GM12878 (cell line): ENCODE data around the gene RMDN3. TPM values are rescaled to one million over a fixed set of nuclear protein-coding genes. Genes with fewer than 3 reads are reported as not detected.
A peak's percentile ranks its signal among the peaks of the same experiment; 100 is the strongest.

Experiments used
- ATAC-seq: fragments of 200-7000 bp; cut with Tn5 transposase; 3 replicates; pipeline ENCODE4 v1.9.1; 2020; ENCODE audit warnings: mild to moderate bottlenecking, moderate library complexity
- BruUV-seq: library from RNA; stranded (reverse); fragments of 400-500 nt; replicated peaks from 2 replicates; lab custom pipeline; 2021; lab: Mats Ljungman, UMichigan
- CTCF ChIA-PET: fragments of 300-600 bp; sonication (Branson Sonifier 250); formaldehyde crosslinking; extraction: SDS; loops from one replicate; lab custom pipeline; 2021; ENCODE audit warnings: inconsistent platforms; lab: Yijun Ruan, JAX
- POLR2A ChIA-PET: fragments of 350-600 bp; formaldehyde crosslinking; extraction: SDS; loops from one replicate; lab custom pipeline; 2021; ENCODE audit warnings: inconsistent platforms; lab: Charles Lee
- RAD21 ChIA-PET: fragments of 300-600 bp; sonication (Branson Sonifier 250); formaldehyde crosslinking; loops from one replicate; lab custom pipeline; 2023; ENCODE audit warnings: antibody characterized with exemption; ENCODE audit not compliant: unreplicated experiment; lab: Charles Lee
- SMC1A ChIA-PET: fragments of 300-600 bp; sonication (Branson Sonifier 250); formaldehyde crosslinking; loops from one replicate; lab custom pipeline; 2023; ENCODE audit not compliant: unreplicated experiment, uncharacterized antibody; lab: Charles Lee
- DNase-seq: peaks from one replicate; pipeline ENCODE4 v3.0.0-alpha.2; 2011; ENCODE audit warnings: low read depth, low spot score
- FAIRE-seq: peaks from 3 replicates; lab custom pipeline; 2011; peaks lifted over from hg19 to GRCh38; lab: Jason Lieb, UNC
- H2AFZ ChIP-seq: 2 replicates; pipeline ENCODE4 v1.6.0; 2011; ENCODE audit warnings: low read depth, low read length, control low read depth; ENCODE audit not compliant: control insufficient read depth
- H3K27ac ChIP-seq: 2 replicates; pipeline ENCODE4 v1.5.1; 2011; ENCODE audit warnings: control low read depth; ENCODE audit not compliant: control insufficient read depth, insufficient read depth
- H3K27me3 ChIP-seq, 2 experiments: replicated peaks in 1 of 2; 2 replicates each; pipeline versions ENCODE4 v1.6.0 to v1.6.1; 2011; ENCODE audit warnings: low read length in 1 of 2; ENCODE audit not compliant: control insufficient read depth in 2 of 2, insufficient read depth in 2 of 2
- H3K36me3 ChIP-seq, 2 experiments: 2 replicates each; pipeline ENCODE4 v1.5.1; 2011; ENCODE audit warnings: low read length in 1 of 2; ENCODE audit not compliant: control insufficient read depth in 2 of 2, insufficient read depth in 2 of 2
- H3K4me1 ChIP-seq: 2 replicates; pipeline ENCODE4 v1.6.1; 2011; ENCODE audit warnings: mild to moderate bottlenecking, low read length, moderate library complexity, mixed read lengths; ENCODE audit not compliant: control insufficient read depth, insufficient read depth
- H3K4me2 ChIP-seq: 2 replicates; pipeline ENCODE4 v1.6.0; 2011; ENCODE audit warnings: control low read depth; ENCODE audit not compliant: control insufficient read depth, insufficient read depth
- H3K4me3 ChIP-seq: fragments of 200-600 bp; sonication (generic); 2 replicates; pipeline ENCODE4 v1.5.1; 2016
- H3K79me2 ChIP-seq: 2 replicates; pipeline ENCODE4 v1.6.0; 2011; ENCODE audit warnings: low read length; ENCODE audit not compliant: control insufficient read depth, insufficient read depth
- H3K9ac ChIP-seq: 2 replicates; pipeline ENCODE4 v1.8.0; 2011; ENCODE audit warnings: low read length, control low read depth, mixed read lengths; ENCODE audit not compliant: control insufficient read depth, insufficient read depth
- H3K9me3 ChIP-seq: replicated peaks from 3 replicates; pipeline ENCODE4 v1.5.1; 2011; ENCODE audit warnings: mild to moderate bottlenecking, low read length; ENCODE audit not compliant: control insufficient read depth, insufficient read depth
- H4K20me1 ChIP-seq: 2 replicates; pipeline ENCODE4 v1.6.0; 2011; ENCODE audit not compliant: control insufficient read depth, insufficient read depth
- ETV6 ChIP-seq, 2 experiments: fragments of 450-650 bp in 1 of 2; IDR thresholded peaks in 1 of 2; conservative IDR thresholded peaks in 1 of 2; 2 replicates each; pipeline ENCODE4 v1.6.1; 2014; ENCODE audit warnings: antibody characterized with exemption in 1 of 2, borderline replicate concordance in 1 of 2, low read depth in 1 of 2, mild to moderate bottlenecking in 1 of 2, moderate library complexity in 1 of 2
- FOXK2 ChIP-seq: fragments of 450-650 bp; IDR thresholded peaks from 2 replicates; pipeline ENCODE4 v1.6.1; 2017; ENCODE audit warnings: mild to moderate bottlenecking, moderate library complexity
- RAD21 ChIP-seq: IDR thresholded peaks from 2 replicates; pipeline ENCODE4 v1.6.1; 2011; ENCODE audit warnings: mild to moderate bottlenecking, low read depth, low read length, moderate library complexity; ENCODE audit not compliant: insufficient read depth
- RUNX3 ChIP-seq: IDR thresholded peaks from 2 replicates; pipeline ENCODE4 v1.6.1; 2012; ENCODE audit warnings: low read length, inconsistent platforms
- TCF7 ChIP-seq: IDR thresholded peaks from 2 replicates; pipeline ENCODE4 v1.6.1; 2014; ENCODE audit warnings: antibody characterized with exemption, borderline replicate concordance
- ZNF217 ChIP-seq: fragments of 450-650 bp; IDR thresholded peaks from 2 replicates; pipeline ENCODE4 v1.6.1; 2017; ENCODE audit warnings: antibody characterized with exemption, mild to moderate bottlenecking
- WGBS: methylation state at CpG from one replicate; pipeline ENCODE4 v1.1.6; 2016; ENCODE audit warnings: low lambda C conversion rate; ENCODE audit not compliant: insufficient replicate concordance, insufficient coverage; ENCODE audit errors: missing lambda C conversion rate; 5-methylcytosine and 5-hydroxymethylcytosine counted together
- in situ Hi-C: fragments of 300-500 bp; cut with MboI; formaldehyde crosslinking; loops from 9 replicates; pipeline ENCODE4 v1.14.3; 2018; ENCODE audit warnings: mixed read lengths
- intact Hi-C: fragments of 100-400 bp; cut with micrococcal nuclease; formaldehyde crosslinking; loops from one replicate; pipeline ENCODE4 v1.14.2; 2022; ENCODE audit not compliant: unreplicated experiment
- polyA plus RNA-seq, 11 experiments: library from polyadenylated mRNA; depleted of rRNA in 4 of 11; unstranded in 6 of 11; stranded (reverse) in 5 of 11; fragments of >200 nt; fragmentation: Nextera tagmentation in 4 of 11; fragmentation: Illumina TruSeq in 1 of 11; extraction: Ambion mirVana in 4 of 11; extraction: Trizol in 1 of 11; gene quantifications; 1 replicate in 1 of 11; 2 replicates in 10 of 11; pipeline versions ENCODE4 v1.2.1 to v1.2.3, GENCODE V29; 2011 to 2016; ENCODE audit warnings: inconsistent platforms in 2 of 11, missing spikeins in 2 of 11, low read depth in 1 of 11
- total RNA-seq, 4 experiments: library from RNA; depleted of rRNA in 3 of 4; stranded (reverse); fragments of >200 nt in 3 of 4; fragmentation: Illumina TruSeq in 1 of 4; extraction: Trizol in 1 of 4; gene quantifications; 2 replicates each; pipeline versions ENCODE4 v1.2.1 to v1.2.3, GENCODE V29; 2013 to 2021
- TF ChIP-seq, protein P1 (sequence below): fragments of 450-650 bp; IDR thresholded peaks from 2 replicates; pipeline ENCODE4 v1.6.1; 2017; ENCODE audit warnings: mild to moderate bottlenecking
- TF ChIP-seq, protein P2 (sequence below): fragments of 450-650 bp; formaldehyde crosslinking; IDR thresholded peaks from 2 replicates; pipeline ENCODE4 v1.5.0; 2022; ENCODE audit warnings: mild to moderate bottlenecking, missing genetic modification characterization
- TF ChIP-seq, protein P3 (sequence below): fragments of 150-350 bp; IDR thresholded peaks from 2 replicates; pipeline ENCODE4 v1.6.1; 2016; ENCODE audit warnings: low read depth, low read length
- TF ChIP-seq, protein P4 (sequence below): fragments of 450-650 bp; IDR thresholded peaks from 2 replicates; pipeline ENCODE4 v1.6.1; 2018; ENCODE audit warnings: mild to moderate bottlenecking, low read depth, moderate library complexity; ENCODE audit not compliant: partially characterized antibody

RMDN3 gene
- total and polyA plus RNA-seq, 10 of the 15 experiments (the other 5 are each of a cell fraction or from before 2014, with no cell fraction given) = 5.7 to 44.4 (median 20.3) TPM

DNA sequence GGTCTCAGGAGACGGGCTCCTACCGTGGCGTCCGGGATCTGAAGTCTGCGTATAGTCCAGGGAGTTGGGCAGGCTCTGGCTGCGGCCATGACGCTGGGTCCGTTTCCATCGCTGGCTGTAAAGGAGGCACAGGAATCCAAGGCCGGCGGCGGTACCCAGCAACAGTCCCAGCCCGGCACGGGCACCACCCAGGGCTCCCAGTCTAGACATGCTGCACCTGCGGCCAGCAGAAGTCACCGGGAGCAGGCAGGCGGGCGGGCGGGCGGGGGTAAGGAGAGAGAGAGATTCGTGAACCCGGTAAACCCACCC lies 526 bp downstream of the RMDN3 start (continued):
- 0 out of 2 replicates have a peak, but pooled peaks have one; percentile 4 for TF ChIP-seq FOXK2
- no peak for TF ChIP-seq RAD21
- TF ChIP-seq, protein P1, sequence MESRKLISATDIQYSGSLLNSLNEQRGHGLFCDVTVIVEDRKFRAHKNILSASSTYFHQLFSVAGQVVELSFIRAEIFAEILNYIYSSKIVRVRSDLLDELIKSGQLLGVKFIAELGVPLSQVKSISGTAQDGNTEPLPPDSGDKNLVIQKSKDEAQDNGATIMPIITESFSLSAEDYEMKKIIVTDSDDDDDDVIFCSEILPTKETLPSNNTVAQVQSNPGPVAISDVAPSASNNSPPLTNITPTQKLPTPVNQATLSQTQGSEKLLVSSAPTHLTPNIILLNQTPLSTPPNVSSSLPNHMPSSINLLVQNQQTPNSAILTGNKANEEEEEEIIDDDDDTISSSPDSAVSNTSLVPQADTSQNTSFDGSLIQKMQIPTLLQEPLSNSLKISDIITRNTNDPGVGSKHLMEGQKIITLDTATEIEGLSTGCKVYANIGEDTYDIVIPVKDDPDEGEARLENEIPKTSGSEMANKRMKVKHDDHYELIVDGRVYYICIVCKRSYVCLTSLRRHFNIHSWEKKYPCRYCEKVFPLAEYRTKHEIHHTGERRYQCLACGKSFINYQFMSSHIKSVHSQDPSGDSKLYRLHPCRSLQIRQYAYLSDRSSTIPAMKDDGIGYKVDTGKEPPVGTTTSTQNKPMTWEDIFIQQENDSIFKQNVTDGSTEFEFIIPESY = no peak
- no peak for TF ChIP-seq RUNX3

DNA sequence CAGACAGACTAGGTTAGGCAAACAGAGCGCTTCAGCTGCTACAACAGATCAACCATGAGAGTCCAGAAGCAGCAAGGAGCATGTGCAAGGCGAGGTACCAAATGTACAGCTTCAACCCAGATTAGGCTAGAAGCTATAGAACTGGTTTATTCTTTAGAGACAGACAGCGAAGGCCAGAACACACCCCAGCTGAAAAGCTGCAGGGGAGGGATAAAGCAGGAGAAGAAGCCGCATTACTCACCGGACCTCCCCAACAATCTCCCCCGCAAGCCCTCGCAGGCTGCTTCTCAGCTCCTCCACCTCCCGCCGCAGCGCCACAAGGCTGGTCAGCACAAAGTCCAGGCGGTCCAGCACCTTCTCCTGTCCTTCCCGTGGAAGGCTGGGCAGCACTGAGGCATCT lies 3.3 kb downstream of the RMDN3 start:
- Histone ChIP-seq H3K9me3 (no peaks in the 10 kb centered on the region), H3K4me3 (no peak overlapping the region), H3K79me2 (peaks cover 21% of the 10 kb centered on the region), H4K20me1 (no peaks in the 10 kb centered on the region), H3K9ac (no peak overlapping the region), H3K4me1 (peaks cover 3% of the 10 kb centered on the region), H3K27me3 (no peaks in the 10 kb centered on the region), H2AFZ (no peak overlapping the region), H3K36me3 (peaks cover 8 to 12% of the 10 kb centered on the region in 2 experiments), H3K27ac (no peak overlapping the region), H3K4me2 (no peak overlapping the region)
- ATAC-seq (no peak), FAIRE-seq (no peak), DNase-seq (no peak)
- intact Hi-C loops (loop anchor here (5.0 kb wide), 1 partner anchor 141 kb away; the partner anchor contains the start of gene VPS18), in situ Hi-C loops (loop anchor here (5.0 kb wide), 1 partner anchor 54 kb away; the partner anchor contains the start of gene RAD51)
- RAD21 ChIA-PET = no interaction called here
- SMC1A ChIA-PET = interaction anchor here (1.1 to 1.9 kb wide), 5 partner anchors 11 to 182 kb away, joined by 3 to 5 read pairs (median 3); partner anchors contain the start of genes DNAJC17, RPUSD2 and ZFYVE19
- BruUV-seq = no TSS peak
- CTCF ChIA-PET = interaction anchor here (1.0 to 3.5 kb wide), 3 partner anchors 11 to 31 kb away, joined by 3 to 20 read pairs (median 3); partner anchors contain the start of gene C15orf62
- WGBS = 96% methylated on average over 12 of the region's 12 CpGs
- POLR2A ChIA-PET = interaction anchor here (0.9 to 1.4 kb wide), 2 partner anchors 12 to 23 kb away, joined by 3 to 5 read pairs; partner anchors contain the start of gene GCHFR
- TF ChIP-seq ETV6 (conservative IDR thresholded peaks at IDR 0.05 in 1 of 2, IDR thresholded peaks at IDR 0.05 in 1 of 2; ENCODE audit: borderline replicate concordance in 1 of 2, low read depth in 1 of 2) (no peak), TCF7 (no peak), ZNF217 (no peak)
- TF ChIP-seq, protein P2, sequence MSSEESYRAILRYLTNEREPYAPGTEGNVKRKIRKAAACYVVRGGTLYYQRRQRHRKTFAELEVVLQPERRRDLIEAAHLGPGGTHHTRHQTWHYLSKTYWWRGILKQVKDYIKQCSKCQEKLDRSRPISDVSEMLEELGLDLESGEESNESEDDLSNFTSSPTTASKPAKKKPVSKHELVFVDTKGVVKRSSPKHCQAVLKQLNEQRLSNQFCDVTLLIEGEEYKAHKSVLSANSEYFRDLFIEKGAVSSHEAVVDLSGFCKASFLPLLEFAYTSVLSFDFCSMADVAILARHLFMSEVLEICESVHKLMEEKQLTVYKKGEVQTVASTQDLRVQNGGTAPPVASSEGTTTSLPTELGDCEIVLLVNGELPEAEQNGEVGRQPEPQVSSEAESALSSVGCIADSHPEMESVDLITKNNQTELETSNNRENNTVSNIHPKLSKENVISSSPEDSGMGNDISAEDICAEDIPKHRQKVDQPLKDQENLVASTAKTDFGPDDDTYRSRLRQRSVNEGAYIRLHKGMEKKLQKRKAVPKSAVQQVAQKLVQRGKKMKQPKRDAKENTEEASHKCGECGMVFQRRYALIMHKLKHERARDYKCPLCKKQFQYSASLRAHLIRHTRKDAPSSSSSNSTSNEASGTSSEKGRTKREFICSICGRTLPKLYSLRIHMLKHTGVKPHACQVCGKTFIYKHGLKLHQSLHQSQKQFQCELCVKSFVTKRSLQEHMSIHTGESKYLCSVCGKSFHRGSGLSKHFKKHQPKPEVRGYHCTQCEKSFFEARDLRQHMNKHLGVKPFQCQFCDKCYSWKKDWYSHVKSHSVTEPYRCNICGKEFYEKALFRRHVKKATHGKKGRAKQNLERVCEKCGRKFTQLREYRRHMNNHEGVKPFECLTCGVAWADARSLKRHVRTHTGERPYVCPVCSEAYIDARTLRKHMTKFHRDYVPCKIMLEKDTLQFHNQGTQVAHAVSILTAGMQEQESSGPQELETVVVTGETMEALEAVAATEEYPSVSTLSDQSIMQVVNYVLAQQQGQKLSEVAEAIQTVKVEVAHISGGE (CRISPR knock-in tag) = no peak
- TF ChIP-seq, protein P3, sequence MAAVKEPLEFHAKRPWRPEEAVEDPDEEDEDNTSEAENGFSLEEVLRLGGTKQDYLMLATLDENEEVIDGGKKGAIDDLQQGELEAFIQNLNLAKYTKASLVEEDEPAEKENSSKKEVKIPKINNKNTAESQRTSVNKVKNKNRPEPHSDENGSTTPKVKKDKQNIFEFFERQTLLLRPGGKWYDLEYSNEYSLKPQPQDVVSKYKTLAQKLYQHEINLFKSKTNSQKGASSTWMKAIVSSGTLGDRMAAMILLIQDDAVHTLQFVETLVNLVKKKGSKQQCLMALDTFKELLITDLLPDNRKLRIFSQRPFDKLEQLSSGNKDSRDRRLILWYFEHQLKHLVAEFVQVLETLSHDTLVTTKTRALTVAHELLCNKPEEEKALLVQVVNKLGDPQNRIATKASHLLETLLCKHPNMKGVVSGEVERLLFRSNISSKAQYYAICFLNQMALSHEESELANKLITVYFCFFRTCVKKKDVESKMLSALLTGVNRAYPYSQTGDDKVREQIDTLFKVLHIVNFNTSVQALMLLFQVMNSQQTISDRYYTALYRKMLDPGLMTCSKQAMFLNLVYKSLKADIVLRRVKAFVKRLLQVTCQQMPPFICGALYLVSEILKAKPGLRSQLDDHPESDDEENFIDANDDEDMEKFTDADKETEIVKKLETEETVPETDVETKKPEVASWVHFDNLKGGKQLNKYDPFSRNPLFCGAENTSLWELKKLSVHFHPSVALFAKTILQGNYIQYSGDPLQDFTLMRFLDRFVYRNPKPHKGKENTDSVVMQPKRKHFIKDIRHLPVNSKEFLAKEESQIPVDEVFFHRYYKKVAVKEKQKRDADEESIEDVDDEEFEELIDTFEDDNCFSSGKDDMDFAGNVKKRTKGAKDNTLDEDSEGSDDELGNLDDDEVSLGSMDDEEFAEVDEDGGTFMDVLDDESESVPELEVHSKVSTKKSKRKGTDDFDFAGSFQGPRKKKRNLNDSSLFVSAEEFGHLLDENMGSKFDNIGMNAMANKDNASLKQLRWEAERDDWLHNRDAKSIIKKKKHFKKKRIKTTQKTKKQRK = no peak
- TF ChIP-seq, protein P4, sequence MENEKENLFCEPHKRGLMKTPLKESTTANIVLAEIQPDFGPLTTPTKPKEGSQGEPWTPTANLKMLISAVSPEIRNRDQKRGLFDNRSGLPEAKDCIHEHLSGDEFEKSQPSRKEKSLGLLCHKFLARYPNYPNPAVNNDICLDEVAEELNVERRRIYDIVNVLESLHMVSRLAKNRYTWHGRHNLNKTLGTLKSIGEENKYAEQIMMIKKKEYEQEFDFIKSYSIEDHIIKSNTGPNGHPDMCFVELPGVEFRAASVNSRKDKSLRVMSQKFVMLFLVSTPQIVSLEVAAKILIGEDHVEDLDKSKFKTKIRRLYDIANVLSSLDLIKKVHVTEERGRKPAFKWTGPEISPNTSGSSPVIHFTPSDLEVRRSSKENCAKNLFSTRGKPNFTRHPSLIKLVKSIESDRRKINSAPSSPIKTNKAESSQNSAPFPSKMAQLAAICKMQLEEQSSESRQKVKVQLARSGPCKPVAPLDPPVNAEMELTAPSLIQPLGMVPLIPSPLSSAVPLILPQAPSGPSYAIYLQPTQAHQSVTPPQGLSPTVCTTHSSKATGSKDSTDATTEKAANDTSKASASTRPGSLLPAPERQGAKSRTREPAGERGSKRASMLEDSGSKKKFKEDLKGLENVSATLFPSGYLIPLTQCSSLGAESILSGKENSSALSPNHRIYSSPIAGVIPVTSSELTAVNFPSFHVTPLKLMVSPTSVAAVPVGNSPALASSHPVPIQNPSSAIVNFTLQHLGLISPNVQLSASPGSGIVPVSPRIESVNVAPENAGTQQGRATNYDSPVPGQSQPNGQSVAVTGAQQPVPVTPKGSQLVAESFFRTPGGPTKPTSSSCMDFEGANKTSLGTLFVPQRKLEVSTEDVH = no peak
